Measurements from ENCODE around the gene C11orf65.

The C11orf65 gene

DNA sequence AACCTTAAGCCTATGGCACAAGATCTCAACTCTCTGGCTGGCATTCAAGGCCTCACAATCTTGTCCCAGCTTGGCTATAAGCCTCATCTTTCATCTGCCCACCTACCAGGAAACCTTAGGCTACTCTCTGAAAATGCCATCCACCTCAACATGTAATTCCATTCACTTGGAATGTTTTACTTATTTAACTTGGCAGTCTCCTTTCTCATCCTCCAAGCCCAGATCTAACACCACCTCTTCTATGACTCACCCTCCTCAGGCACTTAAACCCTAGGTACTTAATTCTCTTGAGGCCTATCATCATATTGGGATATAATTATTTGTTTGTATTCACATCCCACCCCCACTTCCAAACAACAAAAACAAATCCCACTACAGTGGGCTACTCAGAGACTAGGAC is 15.8 kb upstream of the C11orf65 start:
- no peak overlapping the region for H2AFZ ChIP-seq
- no peak overlapping the region for H3K9ac ChIP-seq
- no peaks in the 10 kb centered on the region for H3K9me3 ChIP-seq (ENCODE audit: control insufficient read depth, low read length)
- no peak overlapping the region for H3K27ac ChIP-seq
- H3K4me1 ChIP-seq, result no peaks in the 10 kb centered on the region
- TF ChIP-seq, protein P1, sequence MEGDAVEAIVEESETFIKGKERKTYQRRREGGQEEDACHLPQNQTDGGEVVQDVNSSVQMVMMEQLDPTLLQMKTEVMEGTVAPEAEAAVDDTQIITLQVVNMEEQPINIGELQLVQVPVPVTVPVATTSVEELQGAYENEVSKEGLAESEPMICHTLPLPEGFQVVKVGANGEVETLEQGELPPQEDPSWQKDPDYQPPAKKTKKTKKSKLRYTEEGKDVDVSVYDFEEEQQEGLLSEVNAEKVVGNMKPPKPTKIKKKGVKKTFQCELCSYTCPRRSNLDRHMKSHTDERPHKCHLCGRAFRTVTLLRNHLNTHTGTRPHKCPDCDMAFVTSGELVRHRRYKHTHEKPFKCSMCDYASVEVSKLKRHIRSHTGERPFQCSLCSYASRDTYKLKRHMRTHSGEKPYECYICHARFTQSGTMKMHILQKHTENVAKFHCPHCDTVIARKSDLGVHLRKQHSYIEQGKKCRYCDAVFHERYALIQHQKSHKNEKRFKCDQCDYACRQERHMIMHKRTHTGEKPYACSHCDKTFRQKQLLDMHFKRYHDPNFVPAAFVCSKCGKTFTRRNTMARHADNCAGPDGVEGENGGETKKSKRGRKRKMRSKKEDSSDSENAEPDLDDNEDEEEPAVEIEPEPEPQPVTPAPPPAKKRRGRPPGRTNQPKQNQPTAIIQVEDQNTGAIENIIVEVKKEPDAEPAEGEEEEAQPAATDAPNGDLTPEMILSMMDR (IDR thresholded peaks at IDR 0.05), result no peak
- no peak overlapping the region for H3K4me2 ChIP-seq (ENCODE audit: low read length)
- no peaks in the 10 kb centered on the region for H3K79me2 ChIP-seq
- H3K36me3 ChIP-seq (ENCODE audit: control insufficient read depth, insufficient read depth, low read length), result no peaks in the 10 kb centered on the region
- H3K27me3 ChIP-seq (ENCODE audit: control insufficient read depth, insufficient read depth, low read length), result no peaks in the 10 kb centered on the region
- no peak overlapping the region for H3K4me3 ChIP-seq (ENCODE audit: low read depth, low read length)

- Histone ChIP-seq H2AFZ (no peak overlapping the region), H3K4me2 (ENCODE audit: low read length) (no peak overlapping the region), H3K9ac (no peak overlapping the region), H3K4me3 (ENCODE audit: low read depth, low read length) (no peak overlapping the region), H3K27me3 (ENCODE audit: control insufficient read depth, insufficient read depth, low read length) (no peaks in the 10 kb centered on the region), H3K27ac (no peak overlapping the region), H3K36me3 (ENCODE audit: control insufficient read depth, insufficient read depth, low read length) (no peaks in the 10 kb centered on the region), H3K79me2 (no peaks in the 10 kb centered on the region), H3K4me1 (no peaks in the 10 kb centered on the region), H3K9me3 (ENCODE audit: control insufficient read depth, low read length) (no peaks in the 10 kb centered on the region)
- TF ChIP-seq, protein P1 (IDR thresholded peaks at IDR 0.05), result no peak
These were observed 7.5 kb upstream of the C11orf65 start for GRCh38 chr11:108474664-108475463.

DNA sequence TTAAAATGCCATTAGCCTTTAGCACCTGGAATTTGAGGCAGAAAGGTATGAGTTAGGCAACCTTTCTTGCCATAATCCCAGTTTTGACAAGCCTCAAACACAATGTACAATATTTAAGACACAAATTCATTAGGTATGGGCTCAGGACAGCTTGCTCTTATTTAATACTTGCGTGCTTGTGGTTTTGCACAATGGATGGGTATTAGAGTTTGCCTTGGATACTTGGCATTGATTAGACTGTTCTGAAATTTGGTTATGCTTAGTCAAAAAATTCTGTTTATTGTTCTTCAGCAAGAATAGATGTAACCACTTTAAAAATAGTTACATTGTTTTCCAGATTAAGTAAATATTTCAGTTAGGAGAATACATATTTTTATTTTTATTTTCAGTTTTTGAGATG is 5.4 kb upstream of the C11orf65 start:
- TF ChIP-seq, protein P1 (IDR thresholded peaks at IDR 0.05), result no peak
- H3K27me3 ChIP-seq (ENCODE audit: control insufficient read depth, insufficient read depth, low read length), result no peaks in the 10 kb centered on the region
- H3K4me3 ChIP-seq (ENCODE audit: low read depth, low read length), result no peak overlapping the region
- no peaks in the 10 kb centered on the region for H3K9me3 ChIP-seq (ENCODE audit: control insufficient read depth, low read length)
- no peaks in the 10 kb centered on the region for H3K4me1 ChIP-seq
- no peak overlapping the region for H3K27ac ChIP-seq
- H3K4me2 ChIP-seq (ENCODE audit: low read length), result no peak overlapping the region
- H3K79me2 ChIP-seq, result no peaks in the 10 kb centered on the region
- no peak overlapping the region for H2AFZ ChIP-seq
- no peak overlapping the region for H3K9ac ChIP-seq
- no peaks in the 10 kb centered on the region for H3K36me3 ChIP-seq (ENCODE audit: control insufficient read depth, insufficient read depth, low read length)

- Histone ChIP-seq H3K9ac (no peak overlapping the region), H3K36me3 (ENCODE audit: control insufficient read depth, insufficient read depth, low read length) (no peaks in the 10 kb centered on the region), H3K27ac (no peak overlapping the region), H3K4me1 (no peaks in the 10 kb centered on the region), H3K9me3 (ENCODE audit: control insufficient read depth, low read length) (no peaks in the 10 kb centered on the region), H3K79me2 (no peaks in the 10 kb centered on the region), H3K4me2 (ENCODE audit: low read length) (peak overlapping the region; percentile 13), H2AFZ (peak overlapping the region; percentile 91), H3K4me3 (ENCODE audit: low read depth, low read length) (no peak overlapping the region), H3K27me3 (ENCODE audit: control insufficient read depth, insufficient read depth, low read length) (no peaks in the 10 kb centered on the region)
- TF ChIP-seq, protein P1 (IDR thresholded peaks at IDR 0.05), result no peak
These were observed 1.1 kb upstream of the C11orf65 start for GRCh38 chr11:108468478-108468864.

DNA sequence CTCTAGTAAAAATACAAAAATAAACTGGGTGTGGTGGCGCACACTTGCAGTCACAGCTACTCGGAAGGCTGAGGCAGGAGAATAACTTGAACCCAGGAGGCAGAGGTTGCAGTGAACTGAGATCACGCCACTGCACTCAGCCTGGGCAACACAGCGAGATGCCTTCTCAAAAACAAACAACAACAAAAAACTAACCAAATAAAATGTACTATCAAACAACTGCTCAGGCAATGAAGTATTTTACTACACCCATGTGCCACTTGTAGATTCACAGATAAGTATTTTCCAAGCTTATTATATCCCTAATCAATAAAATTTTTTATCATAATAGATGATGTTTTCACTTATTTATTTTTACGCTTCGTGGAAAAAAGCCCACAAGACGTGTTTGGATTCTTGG is 924 bp downstream of the C11orf65 start:
- H3K4me1 ChIP-seq, result no peaks in the 10 kb centered on the region
- H3K27me3 ChIP-seq (ENCODE audit: control insufficient read depth, insufficient read depth, low read length), result no peaks in the 10 kb centered on the region
- H3K9me3 ChIP-seq (ENCODE audit: control insufficient read depth, low read length), result no peaks in the 10 kb centered on the region
- H3K79me2 ChIP-seq, result no peaks in the 10 kb centered on the region
- H3K27ac ChIP-seq, result peak overlapping the region; percentile 98
- H3K4me2 ChIP-seq (ENCODE audit: low read length), result peak overlapping the region; percentile 91
- no peak overlapping the region for H3K9ac ChIP-seq
- TF ChIP-seq, protein P1 (IDR thresholded peaks at IDR 0.05), result no peak
- peak overlapping the region; percentile 91 for H2AFZ ChIP-seq
- peak overlapping the region; percentile 82 for H3K4me3 ChIP-seq (ENCODE audit: low read depth, low read length)
- no peaks in the 10 kb centered on the region for H3K36me3 ChIP-seq (ENCODE audit: control insufficient read depth, insufficient read depth, low read length)

Measured in parathyroid adenoma (tissue), 2 donors.